Epithelial cell of esophagus (primary cell): Measurements from ENCODE around the gene CLDN34.
A peak's percentile ranks its signal among the peaks of the same experiment; 100 is the strongest.

Experiments used
- DNase-seq: peaks from one replicate; pipeline ENCODE4 v3.0.0; 2010; ENCODE audit warnings: low read depth
- H3K4me3 ChIP-seq: 2 replicates; pipeline ENCODE4 v1.5.1; 2011; ENCODE audit warnings: mild to moderate bottlenecking, low read length, control low read depth
- TF ChIP-seq, protein P1 (sequence below): IDR thresholded peaks from 2 replicates; pipeline ENCODE4 v1.5.1; 2011; ENCODE audit warnings: low read depth, mild to moderate bottlenecking, low read length, control low read depth, inconsistent platforms; ENCODE audit not compliant: insufficient read depth; ENCODE audit errors: missing control alignments

The CLDN34 gene

DNA sequence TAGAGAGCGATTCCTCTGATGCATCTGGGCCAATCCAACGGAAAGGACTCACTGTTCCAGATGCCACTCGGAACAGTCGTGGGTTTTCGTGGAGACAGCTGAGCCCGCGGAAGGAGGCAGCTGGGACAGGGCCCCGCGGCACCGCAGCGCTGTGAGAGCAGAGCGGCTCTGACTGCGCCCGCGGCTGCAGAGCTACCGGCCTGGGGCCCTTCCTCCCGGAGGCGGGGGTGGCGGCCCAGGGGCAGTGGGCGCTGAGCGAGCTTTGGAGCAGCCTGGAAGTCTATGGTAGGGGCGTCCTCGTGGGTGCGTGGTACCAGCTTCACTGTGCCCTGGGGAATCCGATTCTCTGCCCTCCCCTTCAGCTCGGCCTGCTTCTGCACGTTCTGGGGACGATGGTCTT is 24.9 kb downstream of the CLDN34 start:
- TF ChIP-seq, protein P1, sequence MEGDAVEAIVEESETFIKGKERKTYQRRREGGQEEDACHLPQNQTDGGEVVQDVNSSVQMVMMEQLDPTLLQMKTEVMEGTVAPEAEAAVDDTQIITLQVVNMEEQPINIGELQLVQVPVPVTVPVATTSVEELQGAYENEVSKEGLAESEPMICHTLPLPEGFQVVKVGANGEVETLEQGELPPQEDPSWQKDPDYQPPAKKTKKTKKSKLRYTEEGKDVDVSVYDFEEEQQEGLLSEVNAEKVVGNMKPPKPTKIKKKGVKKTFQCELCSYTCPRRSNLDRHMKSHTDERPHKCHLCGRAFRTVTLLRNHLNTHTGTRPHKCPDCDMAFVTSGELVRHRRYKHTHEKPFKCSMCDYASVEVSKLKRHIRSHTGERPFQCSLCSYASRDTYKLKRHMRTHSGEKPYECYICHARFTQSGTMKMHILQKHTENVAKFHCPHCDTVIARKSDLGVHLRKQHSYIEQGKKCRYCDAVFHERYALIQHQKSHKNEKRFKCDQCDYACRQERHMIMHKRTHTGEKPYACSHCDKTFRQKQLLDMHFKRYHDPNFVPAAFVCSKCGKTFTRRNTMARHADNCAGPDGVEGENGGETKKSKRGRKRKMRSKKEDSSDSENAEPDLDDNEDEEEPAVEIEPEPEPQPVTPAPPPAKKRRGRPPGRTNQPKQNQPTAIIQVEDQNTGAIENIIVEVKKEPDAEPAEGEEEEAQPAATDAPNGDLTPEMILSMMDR = no peak
- DNase-seq = no peak
- no peak overlapping the region for H3K4me3 ChIP-seq

DNA sequence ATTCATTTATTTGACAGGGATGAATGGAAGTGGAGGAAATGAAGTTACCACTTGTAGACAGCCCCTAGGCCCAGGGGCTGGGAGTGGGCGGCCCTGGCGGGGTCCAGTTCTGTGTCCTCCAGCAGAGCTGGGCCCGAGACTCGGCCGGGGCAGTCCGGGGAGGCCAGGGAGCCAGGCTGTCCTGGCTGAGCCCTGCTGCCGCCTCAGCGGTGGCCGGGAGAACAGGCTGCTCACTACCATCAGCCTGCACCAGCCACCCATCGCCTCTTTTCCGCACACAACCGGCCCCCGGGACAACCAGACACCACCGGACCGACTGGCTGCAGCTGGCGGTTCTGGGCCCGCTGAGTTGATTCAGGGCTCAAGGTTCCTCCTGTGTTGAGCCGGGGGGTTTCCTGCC is 25.6 kb downstream of the CLDN34 start:
- H3K4me3 ChIP-seq = no peak overlapping the region
- no peak for DNase-seq
- TF ChIP-seq, protein P1 = no peak

DNA sequence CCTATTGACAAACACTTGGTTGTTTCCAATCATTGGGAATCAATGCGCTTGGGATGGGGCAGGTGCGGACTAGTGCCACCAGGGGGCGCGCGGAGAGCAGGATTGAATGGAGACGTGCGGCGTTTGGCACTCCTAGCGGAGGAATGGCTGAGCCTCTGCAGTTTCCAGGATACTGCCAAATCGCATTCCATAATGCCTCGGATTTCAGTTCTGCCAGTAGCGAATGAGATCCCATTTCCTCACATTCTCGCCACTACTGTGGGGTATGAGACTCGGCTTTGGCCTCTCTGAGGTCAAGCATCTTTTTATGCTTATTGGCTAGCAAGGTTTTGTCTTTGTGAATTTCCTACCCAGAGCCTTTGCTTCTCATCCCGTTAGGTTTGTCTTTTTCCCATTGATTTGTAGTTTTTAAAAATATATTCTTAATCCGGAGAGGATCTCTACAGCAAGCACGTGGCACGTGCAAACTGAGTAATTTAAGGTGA is 28.7 kb downstream of the CLDN34 start:
- no peak overlapping the region for H3K4me3 ChIP-seq
- peak; percentile 72 for DNase-seq
- TF ChIP-seq, protein P1 = peak; percentile 81

DNA sequence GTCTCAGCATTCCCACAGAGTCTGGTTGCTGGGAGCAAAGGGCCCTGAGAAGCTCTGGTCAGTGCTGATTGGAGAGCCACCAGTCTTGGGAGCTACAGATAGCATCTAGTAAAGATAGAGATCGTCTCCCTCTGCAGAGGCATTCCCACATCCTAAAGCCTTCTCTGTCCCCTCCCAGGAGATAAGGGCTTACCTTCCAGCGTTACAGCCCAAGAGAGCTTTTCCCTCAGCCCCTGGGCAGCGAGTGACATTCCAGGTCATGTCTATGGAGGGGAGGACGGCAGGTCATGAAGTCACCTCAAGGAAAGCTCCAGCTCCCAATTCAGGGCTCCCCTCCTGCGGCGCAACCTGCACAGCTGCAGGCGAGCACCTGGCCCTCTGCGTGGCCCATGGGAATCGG is 29.9 kb downstream of the CLDN34 start:
- no peak for DNase-seq
- no peak overlapping the region for H3K4me3 ChIP-seq
- TF ChIP-seq, protein P1 = no peak

DNA sequence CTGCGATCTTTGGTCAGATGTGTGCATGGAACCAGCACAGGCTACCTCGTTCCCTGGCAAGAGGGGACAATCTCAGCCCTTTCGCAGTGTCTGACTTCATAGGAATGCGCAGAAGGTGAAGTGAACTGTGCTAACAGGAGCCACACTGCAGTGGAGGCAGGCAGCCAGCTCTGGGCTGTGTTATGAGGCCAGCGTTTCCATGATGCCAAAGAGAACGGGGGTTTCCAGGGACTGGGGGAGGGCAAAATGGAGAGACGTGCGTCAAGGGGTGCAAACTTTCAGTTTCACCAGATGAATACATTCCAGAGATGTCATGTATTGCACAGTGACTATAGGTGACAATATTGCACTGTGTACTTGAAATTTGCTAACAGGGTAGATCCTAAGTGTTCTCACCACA is 30.4 kb downstream of the CLDN34 start:
- TF ChIP-seq, protein P1 = no peak
- DNase-seq = no peak

DNA sequence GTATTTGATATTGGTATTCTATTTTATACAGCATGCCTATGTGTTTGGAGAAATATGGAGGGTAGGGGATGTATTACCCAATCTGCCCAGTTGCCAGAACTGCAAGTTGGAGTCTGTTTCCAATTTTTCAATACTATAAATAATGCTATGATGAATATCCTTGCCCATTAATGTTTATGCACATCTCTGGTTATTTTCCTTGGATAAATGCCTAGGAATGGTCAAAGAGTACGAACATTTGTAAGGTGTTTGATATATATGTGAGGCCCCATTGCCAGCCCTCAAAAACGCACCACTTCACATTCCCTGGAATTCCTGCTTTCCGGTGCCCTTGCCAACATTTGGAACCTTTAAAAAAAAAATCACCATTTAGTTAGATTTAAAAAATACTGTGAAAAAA is 34.3 kb downstream of the CLDN34 start:
- H3K4me3 ChIP-seq = no peak overlapping the region
- TF ChIP-seq, protein P1 = no peak
- DNase-seq = no peak

More for the DNA sequence above, 30.4 kb downstream of the CLDN34 start:
- H3K4me3 ChIP-seq = no peak overlapping the region

DNA sequence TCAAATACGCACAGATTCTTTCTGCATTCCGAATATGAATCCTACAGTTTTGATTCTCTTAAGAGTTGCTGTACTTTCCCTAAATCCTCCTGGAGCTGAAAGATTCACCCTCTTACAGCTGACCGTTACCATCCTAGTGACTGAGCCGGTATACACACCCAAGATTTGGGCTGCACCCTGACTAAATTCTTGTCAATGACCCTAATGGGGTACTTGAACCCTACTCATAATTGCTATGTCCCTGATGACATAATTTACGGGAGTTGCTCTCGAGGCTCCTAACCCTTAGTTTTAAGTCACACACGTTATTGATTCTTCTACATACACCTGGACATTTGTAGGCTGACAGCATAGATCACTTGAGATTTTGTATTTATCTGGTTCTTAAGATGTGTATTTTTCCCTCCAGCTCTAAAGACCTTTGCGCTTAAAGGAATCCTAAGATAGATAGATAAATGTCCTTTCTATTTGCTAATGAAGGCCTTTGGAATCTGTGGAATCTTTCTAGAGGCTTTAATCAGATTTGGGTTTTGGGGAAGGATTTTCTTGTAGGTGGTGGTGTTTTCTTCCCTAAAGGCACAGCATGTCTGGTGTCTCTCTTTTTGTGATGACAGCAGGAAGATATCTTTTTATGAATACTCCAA is 37.8 kb downstream of the CLDN34 start:
- no peak overlapping the region for H3K4me3 ChIP-seq
- TF ChIP-seq, protein P1 = no peak
- no peak for DNase-seq
